HG03378 (cell line): ENCODE data around the gene MIGA2.
"Not testable (repeated sequence)": the region's sequence is repeated elsewhere in the genome, so short reads cannot be mapped to it uniquely, and the experiment has no call there.

Experiments
- ATAC-seq: cut with Tn5 transposase; IDR thresholded peaks from one replicate; pipeline ENCODE4 v1.9.1; 2021; ENCODE audit warnings: mild to moderate bottlenecking, moderate library complexity; ENCODE audit not compliant: unreplicated experiment

Gene MIGA2

GRCh38 chr9:129035838-129036237, 588 bp upstream of the MIGA2 start:
- not testable (repeated sequence) for ATAC-seq

- no peak for ATAC-seq
Measured at GRCh38 chr9:129036923-129037766, 719 bp downstream of the MIGA2 start.

GRCh38 chr9:129037767-129038098, 1.3 kb downstream of the MIGA2 start:
- no peak for ATAC-seq

GRCh38 chr9:129038109-129038852, 1.9 kb downstream of the MIGA2 start:
- ATAC-seq = no peak

- no peak for ATAC-seq
Measured at GRCh38 chr9:129040113-129040643, 3.8 kb downstream of the MIGA2 start.

GRCh38 chr9:129042016-129042415, 5.6 kb downstream of the MIGA2 start:
- no peak for ATAC-seq

- no peak for ATAC-seq
Measured at GRCh38 chr9:129052592-129052991, 16.2 kb downstream of the MIGA2 start.

- ATAC-seq = no peak
Measured at GRCh38 chr9:129053020-129053419, 16.6 kb downstream of the MIGA2 start.

- no peak for ATAC-seq
Measured at GRCh38 chr9:129054163-129054851, 17.9 kb downstream of the MIGA2 start.

- no peak for ATAC-seq
Measured at GRCh38 chr9:129058965-129059795, 22.8 kb downstream of the MIGA2 start.

- ATAC-seq = no peak
Measured at GRCh38 chr9:129059796-129060785, 23.7 kb downstream of the MIGA2 start.

- ATAC-seq = no peak
Measured at GRCh38 chr9:129060991-129061390, 24.6 kb downstream of the MIGA2 start.

GRCh38 chr9:129063061-129063460, 26.6 kb downstream of the MIGA2 start:
- ATAC-seq = no peak

- ATAC-seq = no peak
Measured at GRCh38 chr9:129064499-129064908, 28.1 kb downstream of the MIGA2 start.

- no peak for ATAC-seq
Measured at GRCh38 chr9:129068110-129068509, 31.7 kb downstream of the MIGA2 start.

GRCh38 chr9:129068990-129069861, 32.8 kb downstream of the MIGA2 start:
- no peak for ATAC-seq

GRCh38 chr9:129069862-129070641, 33.6 kb downstream of the MIGA2 start:
- ATAC-seq = no peak
